NCI-H69 (cell line): ENCODE results near the gene SGCD.
"Not testable (repeated sequence)": the region's sequence is repeated elsewhere in the genome, so short reads cannot be mapped to it uniquely, and the experiment has no call there.

ENCODE experiments used
- DNase-seq: peaks from one replicate; lab custom pipeline; 2025; lab: John Stamatoyannopoulos, UW

The SGCD gene

DNA sequence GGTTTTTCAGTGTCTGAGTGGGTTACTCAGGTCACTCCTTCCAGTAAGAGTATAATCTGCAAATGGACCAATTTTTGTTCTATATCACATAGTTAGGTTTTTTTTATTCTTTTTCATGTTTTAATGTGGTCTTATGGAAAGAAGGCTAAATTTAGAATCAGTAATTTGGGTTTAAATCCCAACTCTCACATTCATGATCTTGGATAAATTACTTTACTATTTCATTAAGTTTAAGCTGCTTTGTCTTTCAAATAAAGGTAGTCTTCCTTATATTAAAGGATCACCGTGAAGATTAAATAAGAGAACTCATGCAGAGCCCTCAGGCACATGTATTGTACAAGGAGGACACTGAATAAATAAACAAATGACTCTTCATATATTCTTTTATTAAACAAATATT is 234.7 kb downstream of the SGCD start:
- DNase-seq, result peak; percentile 67

- DNase-seq, result no peak
Measured at GRCh38 chr5:156570615-156571014, 243.7 kb downstream of the SGCD start.

DNA sequence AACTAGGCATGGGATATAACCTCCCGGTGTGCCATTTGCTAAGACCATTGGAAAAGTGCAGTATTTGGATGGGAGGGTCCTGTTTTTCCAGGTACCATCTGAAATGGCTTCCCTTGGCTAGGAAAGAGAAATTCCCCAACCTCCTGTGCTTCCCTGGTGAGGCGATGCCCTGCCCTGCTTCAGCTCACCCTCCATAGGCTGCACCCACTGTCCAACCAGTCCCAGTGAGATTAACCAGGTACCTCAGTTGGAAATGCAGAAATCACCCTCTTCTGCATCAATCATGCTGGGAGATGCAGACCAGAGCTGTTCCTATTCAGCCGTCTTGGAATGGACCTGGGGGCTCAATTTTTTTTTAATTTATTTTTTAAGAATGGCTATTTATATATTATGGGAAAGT is 254.8 kb downstream of the SGCD start:
- DNase-seq, result no peak

GRCh38 chr5:156582193-156582598 is 255.2 kb downstream of the SGCD start:
- DNase-seq, result peak; percentile 22

DNA sequence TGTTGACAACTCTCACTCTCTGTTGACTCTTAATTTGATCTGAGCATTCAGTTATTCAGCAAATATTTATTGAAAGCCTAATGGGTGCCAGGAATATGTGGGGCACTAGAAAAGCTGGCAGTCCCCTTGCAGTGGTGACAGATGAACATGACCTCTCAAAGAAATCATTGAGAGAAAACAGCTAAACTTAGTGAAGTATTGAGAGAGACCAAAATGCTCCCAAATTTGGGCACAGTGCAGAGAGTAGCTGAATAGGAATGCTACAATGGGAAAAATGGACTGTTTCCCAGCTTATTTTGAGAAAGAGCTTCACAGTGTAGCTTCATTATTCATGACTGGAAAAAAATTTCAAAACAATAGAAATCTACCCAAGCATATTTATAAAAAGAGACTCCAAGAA is 257.9 kb downstream of the SGCD start:
- DNase-seq, result no peak

- no peak for DNase-seq
Measured at GRCh38 chr5:156585999-156586398, 259.0 kb downstream of the SGCD start.

DNA sequence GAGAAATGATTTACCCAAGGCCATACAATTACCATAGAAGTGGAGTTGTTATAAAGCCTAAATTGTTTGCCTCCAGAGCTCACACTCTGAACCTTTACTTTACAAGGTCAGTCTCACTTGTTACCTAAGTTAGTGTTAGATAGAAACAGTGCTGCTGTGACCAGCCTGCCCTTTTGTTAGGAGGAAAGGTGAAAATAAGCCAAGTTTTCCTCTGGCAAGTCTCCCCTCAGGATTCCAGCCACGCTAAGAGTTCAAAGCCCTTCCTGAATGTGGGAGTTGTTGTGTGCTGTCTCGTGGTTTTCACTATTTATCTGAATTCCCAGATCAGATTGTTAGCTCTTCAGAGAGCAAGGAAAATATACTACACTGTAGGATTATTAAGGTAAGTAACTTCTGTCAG is 260.0 kb downstream of the SGCD start:
- peak; percentile 69 for DNase-seq

DNA sequence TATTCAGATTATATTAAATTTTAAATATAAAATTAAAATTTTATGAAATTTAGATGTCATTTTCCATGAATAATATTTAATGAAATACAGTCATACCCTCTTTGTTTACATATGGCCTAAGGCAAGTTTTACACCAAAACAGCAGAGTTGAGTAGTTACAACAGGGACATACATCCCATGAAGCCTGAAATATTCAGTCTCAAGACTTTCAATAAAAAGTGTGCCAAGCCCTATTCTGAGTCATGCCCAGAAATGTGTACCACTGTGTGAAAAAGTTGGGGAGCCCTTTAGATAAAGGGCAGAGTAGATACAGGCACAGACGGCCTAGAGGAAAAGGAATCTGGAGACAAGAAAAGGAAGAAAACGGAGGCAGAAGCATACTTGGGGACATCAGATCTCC is 261.3 kb downstream of the SGCD start:
- DNase-seq, result no peak

- DNase-seq, result peak; percentile 10
Measured at GRCh38 chr5:156589104-156589945, 262.4 kb downstream of the SGCD start.

DNA sequence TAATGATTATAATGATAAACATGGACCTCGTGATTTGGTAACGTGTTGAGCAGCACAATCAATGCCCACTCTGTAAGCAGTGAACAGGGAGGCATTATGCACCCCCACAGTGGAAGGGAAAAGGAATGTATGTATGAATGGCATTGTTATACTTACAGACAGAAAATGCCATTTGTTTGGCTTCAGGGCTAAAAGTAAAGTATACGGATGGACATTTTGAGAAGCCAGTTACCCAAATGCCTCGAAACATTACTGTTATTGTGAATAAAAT is 262.9 kb downstream of the SGCD start:
- no peak for DNase-seq

DNA sequence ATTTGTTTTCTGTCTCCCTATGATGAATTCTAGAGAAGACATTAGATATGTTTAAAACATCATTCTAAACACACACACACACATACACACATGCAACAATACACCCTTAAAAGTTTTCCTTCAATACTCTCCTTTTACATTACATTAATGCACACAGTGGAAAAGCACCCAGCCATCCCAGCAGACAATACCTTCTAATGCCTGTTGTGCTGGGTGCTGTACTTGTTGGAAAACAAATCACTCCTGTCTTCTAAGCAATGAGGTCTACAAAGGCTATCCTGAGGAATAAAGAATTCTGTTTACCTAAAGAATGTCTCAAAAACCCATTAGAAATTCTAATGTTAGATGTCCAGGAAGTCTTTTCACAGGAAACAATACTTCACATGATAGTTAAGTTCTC is 264.0 kb downstream of the SGCD start:
- DNase-seq, result no peak

DNA sequence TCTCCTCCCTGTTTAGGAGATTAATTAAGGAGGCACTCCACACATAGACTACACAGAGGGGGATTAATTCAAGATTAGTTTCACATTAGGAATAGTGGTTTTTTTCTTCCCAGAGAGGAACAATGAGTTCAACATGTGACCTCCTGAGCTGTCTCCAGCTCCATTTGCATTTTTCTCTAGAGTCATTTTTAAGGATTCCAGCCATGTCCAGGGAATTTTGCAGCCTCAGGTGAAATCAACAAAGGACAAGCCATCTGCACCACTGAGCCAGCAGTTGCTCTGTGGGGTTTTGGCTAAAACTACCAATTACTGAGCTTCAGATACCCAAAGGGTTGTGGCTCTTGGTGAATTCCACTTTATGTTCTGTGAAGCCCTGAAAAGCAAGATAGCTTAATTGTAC is 264.7 kb downstream of the SGCD start:
- peak; percentile 85 for DNase-seq

DNA sequence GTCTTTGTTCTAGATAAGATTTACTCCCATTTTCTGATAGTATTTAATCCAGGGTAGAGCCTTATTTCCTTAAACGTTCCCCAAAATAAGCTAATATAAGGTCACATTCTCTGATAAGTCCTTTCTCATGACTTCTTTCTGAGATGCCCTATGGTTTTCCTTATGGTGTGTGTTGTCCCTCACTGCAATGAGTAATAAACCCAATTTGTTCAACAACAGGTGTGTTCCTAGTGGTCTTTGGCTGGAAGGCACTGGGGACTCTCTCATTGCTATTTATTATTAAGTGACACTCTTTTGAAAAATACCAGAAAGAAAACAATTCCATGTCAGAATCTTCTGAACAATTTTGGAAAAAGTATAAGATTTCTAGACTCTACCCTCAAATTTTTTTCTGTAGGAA is 266.6 kb downstream of the SGCD start:
- no peak for DNase-seq

- DNase-seq, result no peak
Measured at GRCh38 chr5:156594406-156594805, 267.4 kb downstream of the SGCD start.

DNA sequence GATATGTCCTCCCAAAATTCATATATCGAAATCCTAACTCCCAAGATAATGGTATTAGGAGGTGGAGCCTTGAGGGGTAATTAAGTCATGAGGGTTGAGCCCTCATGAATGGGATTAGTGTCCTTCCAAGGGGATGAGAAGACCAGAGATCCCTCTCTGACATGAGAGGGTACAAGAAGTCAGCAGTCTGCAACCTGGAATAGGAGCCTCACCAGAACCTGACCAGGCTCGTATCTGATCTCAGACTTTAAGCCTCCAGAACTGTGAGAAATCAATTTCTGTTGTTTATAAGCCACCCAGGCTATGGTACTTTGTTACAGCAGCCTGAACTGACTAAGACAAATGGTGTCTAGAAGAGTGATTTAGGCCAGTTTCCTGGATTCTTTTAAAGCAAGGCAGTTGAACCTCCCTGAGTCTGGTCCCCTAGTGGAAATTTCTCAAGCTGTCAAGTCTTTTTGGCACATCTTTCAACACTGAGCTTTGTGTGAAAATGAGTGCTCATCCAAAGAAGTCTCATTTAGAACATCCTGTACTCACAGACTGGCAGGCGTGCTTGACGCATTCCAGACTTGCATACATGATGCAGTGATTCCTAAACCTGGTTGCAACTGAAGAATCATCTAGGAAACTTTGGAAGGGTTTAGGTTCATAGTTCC is 268.3 kb downstream of the SGCD start:
- no peak for DNase-seq

DNA sequence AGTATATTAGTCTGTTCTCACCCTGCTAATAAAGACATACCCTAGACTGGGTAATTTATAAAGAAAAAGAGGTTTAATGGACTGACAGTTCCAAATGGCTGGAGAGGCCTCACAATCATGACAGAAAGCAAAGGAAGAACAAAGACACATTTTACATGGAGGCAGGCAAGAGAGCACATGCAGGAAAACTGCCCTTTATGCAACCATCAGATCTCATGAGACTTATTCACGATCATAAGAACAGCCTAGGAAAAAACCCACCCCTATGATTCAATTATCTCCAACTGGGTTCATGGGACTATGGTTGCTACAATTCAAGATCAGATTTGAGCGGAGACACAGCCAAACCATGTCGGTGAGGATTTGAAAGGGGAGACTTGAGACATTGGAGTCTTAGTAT is 270.3 kb downstream of the SGCD start:
- DNase-seq, result no peak

DNA sequence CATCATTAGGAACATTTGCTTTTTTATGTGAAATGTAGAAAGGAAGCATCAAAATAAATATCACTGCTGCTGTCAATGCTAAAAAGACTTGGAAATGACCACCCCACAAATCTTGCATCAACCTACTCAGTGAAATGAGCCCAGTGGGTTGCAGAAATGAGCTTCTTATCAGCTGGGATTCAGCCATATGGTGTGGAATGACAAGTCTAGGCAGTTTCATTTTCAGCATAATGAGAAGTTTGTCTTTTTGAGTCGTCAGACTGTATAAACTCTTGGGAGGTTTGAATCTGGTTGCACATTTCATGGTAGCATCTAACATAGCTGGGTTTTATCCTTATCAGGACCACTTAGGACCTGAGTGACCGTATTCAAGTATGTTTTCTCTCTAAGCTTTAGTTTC is 272.0 kb downstream of the SGCD start:
- no peak for DNase-seq

DNA sequence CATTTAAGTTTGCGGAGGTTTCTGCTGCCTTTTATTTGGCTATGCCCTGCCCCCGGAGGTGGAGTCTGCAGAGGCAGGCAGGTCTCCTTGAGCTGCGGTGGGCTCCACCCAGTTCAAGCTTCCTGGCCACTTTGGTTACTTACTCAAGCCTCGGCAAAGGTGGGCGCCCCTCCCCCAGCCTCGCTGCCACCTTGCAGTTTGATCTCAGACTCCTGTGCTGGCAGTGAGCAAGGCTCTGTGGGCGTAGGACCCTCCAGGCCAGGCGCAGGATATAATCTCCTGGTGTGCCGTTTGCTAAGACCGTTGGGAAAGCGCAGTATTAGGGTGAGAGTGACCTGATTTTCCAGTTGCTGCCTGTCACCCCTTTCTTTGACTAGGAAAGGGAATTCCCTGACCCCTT is 283.6 kb downstream of the SGCD start:
- DNase-seq, result not testable (repeated sequence)

DNA sequence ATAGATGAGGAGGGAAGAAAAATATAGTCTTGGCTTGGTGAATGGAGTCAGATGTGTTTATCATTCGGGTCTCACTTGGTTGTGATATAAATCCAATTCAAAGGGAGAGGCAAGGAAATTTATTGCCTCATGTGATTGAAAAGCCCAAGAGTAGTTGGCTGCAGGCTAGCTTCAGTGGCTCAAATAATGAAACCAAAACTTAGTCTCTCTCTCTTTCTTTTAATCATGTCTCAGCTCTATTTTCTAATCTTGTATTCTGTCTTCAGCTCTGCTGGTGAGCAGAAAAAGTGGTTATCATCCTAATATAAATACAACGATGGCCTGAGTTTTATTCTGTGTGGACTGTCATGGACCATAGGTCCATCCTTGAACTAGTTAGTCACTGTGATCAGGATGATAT is 288.9 kb downstream of the SGCD start:
- DNase-seq, result no peak

DNA sequence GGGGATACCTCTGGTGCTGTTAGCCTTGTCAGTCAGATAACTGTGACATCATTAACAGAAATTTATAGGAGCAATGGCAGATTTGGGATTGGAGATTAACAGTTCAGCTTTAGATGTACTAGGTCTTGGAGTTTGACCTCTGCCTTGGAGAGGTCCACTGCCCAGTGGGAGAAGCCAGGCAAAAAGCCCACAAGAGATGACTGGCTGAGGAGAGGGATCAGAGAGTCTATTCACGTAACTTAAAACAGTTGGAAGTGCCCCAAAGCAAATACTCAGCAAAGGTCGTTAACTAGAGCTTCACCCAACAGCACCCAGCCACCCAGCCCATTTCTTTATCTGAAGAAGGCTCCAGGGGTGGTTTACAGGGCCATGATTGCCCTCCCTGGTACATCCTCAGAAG is 290.5 kb downstream of the SGCD start:
- no peak for DNase-seq

DNA sequence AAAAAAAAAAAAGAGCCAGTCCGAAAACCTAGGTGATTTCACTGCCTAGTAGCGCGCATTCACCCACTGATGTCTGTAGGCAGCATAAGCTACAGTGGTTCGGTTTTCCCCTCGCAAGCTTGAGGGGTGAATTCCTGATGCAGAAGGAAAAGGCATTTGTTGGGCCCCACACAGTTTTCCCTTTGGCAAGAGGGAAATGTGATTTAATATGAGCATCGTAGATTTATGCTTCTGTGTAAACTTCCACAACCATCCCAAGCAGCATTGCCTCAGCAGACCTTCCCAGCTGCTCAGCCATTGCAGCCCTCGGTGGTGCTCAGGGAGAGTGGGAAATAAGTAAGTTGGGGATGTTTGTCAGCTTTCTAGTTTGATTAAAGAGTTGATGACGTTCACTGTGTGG is 291.6 kb downstream of the SGCD start:
- DNase-seq, result no peak

- DNase-seq, result no peak
Measured at GRCh38 chr5:156621719-156622118, 294.8 kb downstream of the SGCD start.

GRCh38 chr5:156623381-156624040 is 296.5 kb downstream of the SGCD start:
- no peak for DNase-seq
